Left lung (tissue), 10 donors: ENCODE measurements around the gene CHRND. TPM values are rescaled to one million over a fixed set of nuclear protein-coding genes. Genes with fewer than 3 reads are reported as not detected.
A peak's percentile ranks its signal among the peaks of the same experiment; 100 is the strongest.

Experiments
- ATAC-seq: fragments of 200-7000 bp; cut with Tn5 transposase; one replicate; pipeline ENCODE4 v1.9.1; 2020; ENCODE audit warnings: moderate library complexity
- DNase-seq, 4 donors: peaks; one replicate each; pipeline ENCODE4 v3.0.0-alpha.2; 2013 to 2020
- H3K27ac ChIP-seq, 2 donors: fragments of 200-600 bp; sonication (generic) in 1 of 2; one replicate each; pipeline versions ENCODE4 v1.5.0 to v1.8.0; 2020 to 2021
- H3K27me3 ChIP-seq, 2 donors: fragments of 200-600 bp; sonication (generic) in 1 of 2; one replicate each; pipeline versions ENCODE4 v1.5.0 to v1.8.0; 2020 to 2021
- H3K36me3 ChIP-seq, 2 donors: fragments of 200-600 bp; sonication (generic) in 1 of 2; one replicate each; pipeline versions ENCODE4 v1.5.0 to v1.8.0; 2020 to 2021
- H3K4me1 ChIP-seq, 2 donors: fragments of 200-600 bp; one replicate each; pipeline ENCODE4 v1.8.0; 2021
- H3K4me3 ChIP-seq, 2 donors: fragments of 200-600 bp; sonication (generic) in 1 of 2; one replicate each; pipeline versions ENCODE4 v1.5.0 to v1.8.0; 2020 to 2021; ENCODE audit warnings: mild to moderate bottlenecking in 1 of 2
- H3K9me3 ChIP-seq, 2 donors: fragments of 200-600 bp; sonication (generic) in 1 of 2; one replicate each; pipeline versions ENCODE4 v1.5.0 to v1.8.0; 2020 to 2021
- intact Hi-C, 2 donors: fragments of 100-400 bp; cut with DNase I; formaldehyde crosslinking; loops; one replicate each; pipeline versions ENCODE4 v1.11.2 to v1.14.2; 2022
- polyA plus RNA-seq, 6 donors: library from polyadenylated mRNA; unstranded; fragments of 120-200 nt; gene quantifications; one replicate each; pipeline ENCODE4 v1.2.1, GENCODE V29; 2013; ENCODE audit not compliant: insufficient read length in 6 of 6
- total RNA-seq, 2 donors: library from RNA; stranded (reverse); fragmentation: NEBNext Ultra II Directional; extraction: Animal tissue kit (Norgen Biotek cat#: 25700); gene quantifications; one replicate each; pipeline ENCODE4 v1.2.1, GENCODE V29; 2021
- TF ChIP-seq, protein P1 (sequence below), 2 donors: fragments of 200-600 bp; sonication (generic) in 1 of 2; IDR thresholded peaks; one replicate each; pipeline versions ENCODE4 v1.5.0 to v1.8.0; 2021; ENCODE audit warnings: antibody characterized with exemption in 2 of 2
- donor health status: DM: no; HTN: yes; CAD: no.
- donor health status: DM: no; HTN: no; CAD: no.

Gene CHRND
- total and polyA plus RNA-seq, 8 donors = not detected

DNA sequence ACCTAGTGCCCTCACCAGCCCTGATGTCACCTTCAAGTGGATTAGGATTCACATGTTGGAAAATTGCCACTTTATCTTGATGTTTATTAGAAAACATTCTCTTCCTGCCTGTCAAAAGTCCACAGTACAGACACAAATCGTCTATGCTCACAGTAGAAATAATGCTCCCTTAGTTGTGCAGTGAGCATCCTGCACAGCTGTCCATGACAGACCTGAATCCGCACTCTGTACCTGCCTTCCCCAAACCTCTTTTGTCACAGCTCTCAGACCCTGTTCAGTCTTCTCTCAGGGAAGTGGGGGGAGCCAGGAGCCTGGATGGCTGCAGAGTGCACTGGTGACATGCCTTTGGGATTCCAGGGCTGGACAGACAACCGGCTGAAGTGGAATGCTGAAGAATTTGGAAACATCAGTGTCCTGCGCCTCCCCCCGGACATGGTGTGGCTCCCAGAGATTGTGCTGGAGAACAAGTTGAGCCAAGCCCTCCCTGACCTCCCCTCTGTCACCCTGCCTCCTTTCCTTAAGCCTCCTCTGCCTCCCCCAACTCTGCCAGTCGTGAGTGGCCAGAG is 2.0 kb downstream of the CHRND start:
- H3K36me3 ChIP-seq = no peaks in the 10 kb centered on the region
- ATAC-seq = no peak
- peaks cover 31 to 66% of the 10 kb centered on the region in 2 donors for H3K27me3 ChIP-seq
- peaks cover 4 to 14% of the 10 kb centered on the region in 2 donors for H3K4me1 ChIP-seq
- intact Hi-C loops = loop anchor here in 1 of 2 donors (10.0 kb wide), 1 partner anchor 623 kb away; no protein-coding TSS in a partner anchor
- no peak for DNase-seq
- H3K4me3 ChIP-seq = no peak overlapping the region
- H3K9me3 ChIP-seq = no peaks in the 10 kb centered on the region
- H3K27ac ChIP-seq = no peak overlapping the region
- TF ChIP-seq, protein P1, sequence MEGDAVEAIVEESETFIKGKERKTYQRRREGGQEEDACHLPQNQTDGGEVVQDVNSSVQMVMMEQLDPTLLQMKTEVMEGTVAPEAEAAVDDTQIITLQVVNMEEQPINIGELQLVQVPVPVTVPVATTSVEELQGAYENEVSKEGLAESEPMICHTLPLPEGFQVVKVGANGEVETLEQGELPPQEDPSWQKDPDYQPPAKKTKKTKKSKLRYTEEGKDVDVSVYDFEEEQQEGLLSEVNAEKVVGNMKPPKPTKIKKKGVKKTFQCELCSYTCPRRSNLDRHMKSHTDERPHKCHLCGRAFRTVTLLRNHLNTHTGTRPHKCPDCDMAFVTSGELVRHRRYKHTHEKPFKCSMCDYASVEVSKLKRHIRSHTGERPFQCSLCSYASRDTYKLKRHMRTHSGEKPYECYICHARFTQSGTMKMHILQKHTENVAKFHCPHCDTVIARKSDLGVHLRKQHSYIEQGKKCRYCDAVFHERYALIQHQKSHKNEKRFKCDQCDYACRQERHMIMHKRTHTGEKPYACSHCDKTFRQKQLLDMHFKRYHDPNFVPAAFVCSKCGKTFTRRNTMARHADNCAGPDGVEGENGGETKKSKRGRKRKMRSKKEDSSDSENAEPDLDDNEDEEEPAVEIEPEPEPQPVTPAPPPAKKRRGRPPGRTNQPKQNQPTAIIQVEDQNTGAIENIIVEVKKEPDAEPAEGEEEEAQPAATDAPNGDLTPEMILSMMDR (IDR thresholded peaks at IDR 0.05) = no peak

DNA sequence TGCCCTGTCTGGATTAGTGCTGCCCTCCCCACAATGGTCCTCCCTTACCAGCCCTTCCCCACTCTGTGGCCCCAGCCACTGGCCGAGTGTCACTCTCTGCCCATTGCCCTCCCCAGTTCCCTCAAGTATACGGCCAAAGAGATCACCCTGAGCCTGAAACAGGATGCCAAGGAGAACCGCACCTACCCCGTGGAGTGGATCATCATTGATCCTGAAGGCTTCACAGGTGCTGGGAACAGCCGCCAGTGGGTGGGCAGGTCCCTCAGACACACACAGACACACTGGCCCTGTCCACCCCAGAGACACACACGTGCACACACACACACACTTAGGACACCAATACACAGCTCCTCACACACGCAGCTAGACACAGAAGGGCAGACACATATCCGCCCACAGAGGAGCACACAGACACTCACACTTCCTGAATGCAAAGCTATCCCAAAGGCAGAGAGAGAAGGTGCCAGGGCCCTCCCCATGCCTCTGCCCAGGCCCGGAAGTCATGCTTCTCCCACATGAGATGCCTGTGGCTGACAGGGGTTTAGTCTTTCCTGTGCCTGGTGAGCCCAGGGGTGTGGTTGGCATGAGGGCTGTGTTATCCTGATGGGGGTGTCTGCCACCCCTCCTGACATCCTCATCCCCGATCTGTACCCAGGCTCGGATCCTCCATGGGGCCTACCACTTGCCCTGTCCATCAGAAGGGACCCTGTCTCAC is 2.9 kb downstream of the CHRND start:
- intact Hi-C loops = loop anchor here in 1 of 2 donors (10.0 kb wide), 1 partner anchor 624 kb away; no protein-coding TSS in a partner anchor
- H3K27ac ChIP-seq = no peak overlapping the region
- H3K4me3 ChIP-seq = no peak overlapping the region
- DNase-seq (peak in 1 of 4 donors; percentile 50), ATAC-seq (no peak)
- H3K4me1 ChIP-seq = peaks cover 3 to 6% of the 10 kb centered on the region in 2 donors
- H3K27me3 ChIP-seq = peaks cover 22 to 64% of the 10 kb centered on the region in 2 donors
- no peaks in the 10 kb centered on the region for H3K9me3 ChIP-seq
- H3K36me3 ChIP-seq = no peaks in the 10 kb centered on the region
- TF ChIP-seq, protein P1 (IDR thresholded peaks at IDR 0.05) = no peak

DNA sequence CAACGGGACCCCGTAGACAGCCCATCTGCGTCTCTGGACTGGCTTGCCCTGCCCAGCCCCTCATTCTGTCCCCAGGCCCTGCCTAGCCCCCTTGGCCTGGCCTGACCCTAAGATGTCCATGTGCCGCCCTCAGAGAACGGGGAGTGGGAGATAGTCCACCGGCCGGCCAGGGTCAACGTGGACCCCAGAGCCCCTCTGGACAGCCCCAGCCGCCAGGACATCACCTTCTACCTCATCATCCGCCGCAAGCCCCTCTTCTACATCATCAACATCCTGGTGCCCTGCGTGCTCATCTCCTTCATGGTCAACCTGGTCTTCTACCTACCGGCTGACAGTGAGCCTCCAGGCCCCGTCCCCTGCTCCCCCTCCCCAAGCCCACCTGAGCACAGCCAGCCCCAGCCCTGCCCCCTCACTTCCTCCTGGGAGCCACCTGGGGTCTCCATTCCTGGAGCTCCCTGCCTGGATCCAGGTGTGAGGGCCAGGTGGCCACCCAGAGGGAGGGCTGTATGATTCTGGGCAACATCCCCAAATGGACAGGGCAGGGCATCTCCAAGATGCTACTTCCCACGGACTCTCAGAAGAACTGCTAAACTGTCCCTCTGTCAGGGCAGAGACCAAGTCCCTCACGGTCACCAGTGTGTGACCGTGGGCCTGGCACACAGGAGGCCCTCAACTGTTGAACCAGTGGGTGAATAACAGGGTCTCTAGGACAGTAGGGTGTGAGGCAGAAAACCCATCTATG is 4.0 kb downstream of the CHRND start:
- H3K4me3 ChIP-seq = no peak overlapping the region
- H3K4me1 ChIP-seq = no peaks in the 10 kb centered on the region
- H3K9me3 ChIP-seq = no peaks in the 10 kb centered on the region
- H3K27me3 ChIP-seq = peaks cover 11 to 64% of the 10 kb centered on the region in 2 donors
- intact Hi-C loops = loop anchor here in 1 of 2 donors (10.0 kb wide), 1 partner anchor 625 kb away; no protein-coding TSS in a partner anchor
- H3K36me3 ChIP-seq = no peaks in the 10 kb centered on the region
- DNase-seq = peak in 1 of 4 donors; percentile 61
- TF ChIP-seq, protein P1 (IDR thresholded peaks at IDR 0.05) = no peak
- no peak for ATAC-seq
- no peak overlapping the region for H3K27ac ChIP-seq

DNA sequence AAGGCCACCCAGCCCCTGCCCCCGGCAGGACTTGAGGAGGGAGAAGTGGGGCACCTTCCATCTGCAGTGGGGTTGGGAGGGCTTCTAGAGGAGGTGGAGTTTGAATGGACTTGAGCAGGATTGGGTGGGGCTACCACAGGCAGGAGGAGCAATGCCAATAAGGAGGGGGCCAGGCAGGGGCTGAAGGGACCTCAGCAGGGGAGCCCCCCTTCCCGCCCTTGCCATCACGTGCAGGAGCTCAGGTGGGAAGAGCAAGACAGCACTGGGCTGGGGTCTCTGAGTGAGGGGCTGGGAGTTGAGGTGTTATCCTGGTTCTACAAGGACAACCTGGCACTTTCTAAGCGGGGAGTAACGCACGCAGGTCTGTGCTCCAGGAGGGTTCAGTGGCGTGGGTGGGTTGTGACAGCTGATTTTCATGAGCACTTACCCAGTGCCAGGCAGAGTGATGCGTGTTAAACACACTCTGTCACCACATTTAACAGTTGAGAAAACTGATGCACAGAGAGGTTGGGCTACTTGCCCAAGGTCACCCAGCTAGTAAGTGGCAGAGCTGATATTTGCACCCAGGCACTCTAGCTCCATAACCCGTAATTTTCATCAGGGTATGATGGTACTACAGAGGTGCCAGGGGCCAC is 4.8 kb downstream of the CHRND start:
- intact Hi-C loops = no loop called here

More for the DNA sequence above, 4.8 kb downstream of the CHRND start:
- ATAC-seq = no peak
- Histone ChIP-seq H3K4me1 (no peaks in the 10 kb centered on the region), H3K27me3 (peaks cover 5 to 64% of the 10 kb centered on the region in 2 donors), H3K9me3 (no peaks in the 10 kb centered on the region), H3K27ac (no peak overlapping the region), H3K36me3 (no peaks in the 10 kb centered on the region), H3K4me3 (no peak overlapping the region)
- DNase-seq = peak in 1 of 4 donors; percentile 37
- TF ChIP-seq, protein P1 (IDR thresholded peaks at IDR 0.05) = no peak
